Globus pallidus (tissue), 1 donor: ENCODE data around the gene CDRT4.
"Not testable (repeated sequence)": the region's sequence is repeated elsewhere in the genome, so short reads cannot be mapped to it uniquely, and the experiment has no call there.

Experiments used
- DNase-seq: peaks from one replicate; pipeline ENCODE4 v3.0.0-alpha.2; 2015; ENCODE audit warnings: low spot score

CDRT4 gene

DNA sequence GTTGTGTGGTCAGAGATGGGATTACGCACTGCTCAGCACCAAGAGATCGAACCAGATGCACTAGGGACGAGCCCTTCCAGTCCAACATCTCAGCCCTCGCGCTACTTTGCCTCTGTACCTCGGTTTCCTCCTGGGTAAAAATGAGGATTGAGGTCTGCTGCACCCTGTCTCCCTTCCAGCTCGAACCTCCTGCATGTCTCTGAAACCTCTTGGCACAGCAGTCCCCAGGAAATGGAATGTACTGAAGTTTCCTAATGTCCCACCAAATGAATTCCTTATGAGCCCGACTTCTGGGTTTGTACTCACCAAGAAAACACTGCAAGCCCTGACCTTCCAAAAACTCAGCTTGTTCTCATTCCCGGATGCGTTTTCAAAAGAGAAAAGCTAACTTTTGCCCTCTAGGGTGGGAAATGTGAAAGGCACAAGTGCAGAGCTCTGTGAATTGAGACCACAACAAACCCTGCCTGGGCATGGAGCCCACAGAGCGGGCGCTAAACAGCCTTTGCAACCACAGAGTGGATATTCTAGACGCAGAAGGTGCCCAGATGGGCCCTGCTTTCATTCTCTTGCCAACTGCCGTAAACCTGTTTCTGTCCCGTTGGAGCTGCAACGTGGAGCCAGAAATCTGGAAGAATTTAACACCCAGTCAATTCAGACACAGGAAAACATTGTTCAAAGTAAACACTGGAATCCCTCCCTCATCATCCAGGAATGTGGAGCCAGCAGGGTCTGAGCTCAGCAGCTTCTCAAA, 10.3 kb downstream of the CDRT4 start:
- peak; percentile 90 for DNase-seq

DNA sequence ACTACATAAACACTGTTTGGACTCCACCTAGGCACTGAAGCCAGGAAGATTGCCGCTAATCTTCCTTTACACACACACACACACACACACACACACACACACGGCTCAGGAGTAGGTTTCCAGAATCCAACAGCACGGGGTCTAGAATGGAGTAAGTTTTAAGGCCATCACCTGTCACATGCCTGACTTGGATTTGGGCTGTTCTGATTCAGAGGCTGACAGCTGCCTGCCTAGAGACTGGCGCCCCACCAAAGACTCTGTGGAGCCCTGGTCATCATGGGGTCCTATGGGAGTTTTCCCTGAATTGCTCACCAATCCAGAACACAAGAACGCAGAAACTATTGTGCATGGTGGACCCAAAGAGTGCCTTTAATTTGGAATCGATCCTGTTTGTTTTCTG, 10.9 kb downstream of the CDRT4 start:
- no peak for DNase-seq

DNA sequence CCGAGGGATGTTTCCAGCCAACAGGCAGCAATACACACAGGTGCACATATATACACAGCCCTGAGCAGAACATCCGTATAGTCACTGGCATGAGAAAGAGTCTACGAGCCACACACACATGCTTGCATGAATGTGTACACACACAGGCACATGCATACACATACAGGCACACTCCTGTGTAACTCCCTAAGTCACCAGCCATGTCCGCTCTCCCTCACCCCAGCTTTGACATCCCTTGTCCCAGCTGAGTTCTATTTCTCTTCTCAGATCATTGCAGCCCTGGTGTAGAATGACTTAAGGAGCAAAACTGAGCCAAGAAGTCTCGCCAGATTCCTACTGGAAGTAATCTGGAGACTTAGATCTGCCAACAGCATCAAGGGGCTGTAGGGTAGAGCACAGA, 13.1 kb downstream of the CDRT4 start:
- no peak for DNase-seq

DNA sequence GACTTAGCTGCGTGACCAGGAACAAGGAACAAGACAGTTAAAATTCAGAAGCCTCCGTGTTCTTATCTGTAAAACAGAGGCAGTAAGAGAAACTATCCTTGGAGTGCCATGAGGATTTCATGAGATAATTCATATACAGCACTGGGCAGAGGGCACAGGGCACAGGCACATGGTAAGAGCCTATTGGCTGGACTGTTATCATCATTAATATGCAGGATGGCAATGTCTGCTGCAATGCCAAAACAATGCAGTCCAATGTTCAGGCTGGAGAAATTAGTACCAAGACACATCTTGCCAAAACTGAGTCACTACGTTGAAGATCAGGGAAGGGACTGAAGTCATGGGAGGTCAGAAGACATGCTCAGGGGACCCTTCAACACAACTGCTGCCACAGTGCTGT, 13.6 kb downstream of the CDRT4 start:
- peak; percentile 93 for DNase-seq

DNA sequence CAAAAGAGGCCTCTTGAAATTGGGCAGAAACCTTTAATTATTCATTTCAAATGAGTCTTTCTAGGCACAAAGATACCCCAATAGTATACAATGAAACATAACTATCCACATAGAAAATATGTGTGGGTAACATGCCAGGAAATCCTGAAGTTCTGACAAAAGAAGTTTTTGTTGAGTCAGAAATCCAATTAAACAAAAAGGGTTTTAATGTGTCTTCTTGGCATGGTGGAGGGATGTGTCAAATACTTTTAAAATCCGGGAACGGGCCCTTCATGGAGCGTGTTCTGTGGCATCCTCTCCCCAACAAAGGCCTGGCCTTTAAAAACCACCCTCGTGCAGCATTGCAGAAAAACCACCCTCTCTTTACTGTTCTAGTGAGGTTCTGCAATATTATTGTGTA, 14.2 kb downstream of the CDRT4 start:
- peak; percentile 56 for DNase-seq

DNA sequence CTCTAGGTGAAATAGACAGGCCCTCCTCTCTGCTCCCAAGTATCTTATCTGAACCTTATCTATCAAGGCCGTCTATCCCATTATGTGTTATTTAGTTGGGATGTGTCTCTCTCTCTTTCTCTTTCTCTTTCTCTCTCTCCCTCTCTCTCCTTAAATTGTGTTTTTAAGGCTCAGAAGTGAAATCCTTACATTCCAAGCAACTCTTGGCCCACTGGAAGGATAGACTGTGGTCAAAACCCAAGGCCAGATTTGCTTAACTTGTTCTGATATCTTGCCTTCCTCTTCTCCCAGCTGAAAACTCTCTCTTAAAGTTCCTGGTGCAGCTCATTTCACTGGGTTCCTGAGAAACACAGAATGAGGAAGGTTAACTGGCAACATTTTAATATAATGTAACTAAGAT, 14.7 kb downstream of the CDRT4 start:
- DNase-seq = no peak

DNA sequence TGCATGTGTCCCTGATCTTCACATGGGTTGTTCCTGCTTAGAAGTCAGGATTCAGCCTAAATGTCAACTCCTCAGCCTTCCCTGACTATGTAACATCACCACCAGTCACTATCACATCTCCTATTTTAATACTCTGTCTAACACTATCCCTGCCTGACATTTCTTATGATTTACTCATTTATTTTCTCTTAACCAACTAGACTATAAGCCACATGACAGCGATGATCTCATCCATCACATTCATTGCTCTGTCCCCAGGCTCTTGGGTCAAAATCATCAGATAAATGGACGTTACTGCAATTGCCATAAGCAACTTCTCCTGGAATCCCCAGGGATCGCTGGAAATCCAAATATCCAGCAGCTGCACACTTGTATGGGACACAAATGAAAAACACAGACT, 15.7 kb downstream of the CDRT4 start:
- no peak for DNase-seq

DNA sequence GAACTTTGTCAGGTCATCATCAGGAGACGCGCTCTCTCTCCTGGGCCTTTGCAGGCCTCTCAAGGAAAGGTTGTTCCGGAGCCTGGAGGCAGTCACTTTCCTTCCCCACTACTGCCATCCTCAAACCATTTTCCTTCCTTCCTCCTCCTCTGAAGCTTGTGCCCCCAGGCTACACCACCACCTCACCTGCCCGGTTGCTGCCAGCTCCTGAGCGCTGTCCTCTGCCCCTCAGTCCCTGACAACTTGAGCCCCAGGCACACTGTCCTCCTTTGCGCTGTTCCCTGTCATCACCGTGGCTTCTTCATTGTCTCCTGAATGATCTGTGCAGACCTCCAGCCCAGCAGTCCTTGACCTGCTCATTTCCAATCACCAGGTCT, 18.9 kb downstream of the CDRT4 start:
- no peak for DNase-seq

DNA sequence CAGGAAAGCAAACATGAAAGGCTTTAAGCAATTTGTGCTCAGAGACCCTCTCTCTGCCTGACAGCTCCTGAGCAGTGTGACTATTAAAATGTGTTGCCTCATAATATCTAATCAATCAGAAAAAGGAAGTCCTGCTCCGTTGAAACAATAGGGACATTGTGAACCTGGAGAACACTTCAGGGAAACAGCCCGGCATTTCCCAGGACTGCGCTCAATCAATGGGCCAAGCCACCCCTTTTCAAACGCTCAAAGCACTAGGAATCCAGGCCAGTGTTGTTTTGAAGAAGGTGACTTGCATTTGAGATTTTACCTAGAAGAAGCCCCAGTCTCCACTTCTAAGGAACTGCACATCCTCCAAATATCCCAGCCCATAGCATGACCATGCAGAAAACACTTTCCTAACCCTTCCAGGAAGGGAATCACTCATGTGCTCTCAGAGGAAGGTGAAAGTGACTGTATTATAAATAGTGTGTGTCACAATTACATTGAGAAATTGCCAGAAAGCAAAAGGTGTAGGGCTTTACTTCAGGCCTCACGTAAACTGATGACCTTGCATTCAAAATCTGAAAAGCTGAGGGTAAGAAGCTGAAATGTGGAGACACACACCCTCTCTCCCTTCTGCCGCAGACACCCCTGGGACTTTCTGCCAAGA, 19.4 kb downstream of the CDRT4 start:
- no peak for DNase-seq

DNA sequence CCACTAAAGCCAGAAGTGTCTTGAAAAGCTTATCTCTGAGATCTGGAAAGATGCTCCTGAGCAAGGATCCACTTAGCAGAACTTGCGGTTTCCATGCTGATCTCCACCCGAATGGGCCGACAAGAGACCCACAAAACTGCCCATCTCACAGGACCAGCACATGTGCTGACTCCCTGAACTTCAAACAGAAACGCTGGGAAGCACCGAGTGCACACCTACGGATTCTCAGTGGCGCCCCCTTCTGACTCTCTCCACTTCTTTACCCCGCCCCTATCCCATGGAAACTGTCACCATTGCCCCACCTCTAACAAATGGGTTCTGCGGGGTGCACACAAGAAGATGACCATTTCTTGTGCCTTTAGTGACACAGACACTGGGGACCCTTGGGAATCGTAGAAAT, 21.4 kb downstream of the CDRT4 start:
- no peak for DNase-seq

DNA sequence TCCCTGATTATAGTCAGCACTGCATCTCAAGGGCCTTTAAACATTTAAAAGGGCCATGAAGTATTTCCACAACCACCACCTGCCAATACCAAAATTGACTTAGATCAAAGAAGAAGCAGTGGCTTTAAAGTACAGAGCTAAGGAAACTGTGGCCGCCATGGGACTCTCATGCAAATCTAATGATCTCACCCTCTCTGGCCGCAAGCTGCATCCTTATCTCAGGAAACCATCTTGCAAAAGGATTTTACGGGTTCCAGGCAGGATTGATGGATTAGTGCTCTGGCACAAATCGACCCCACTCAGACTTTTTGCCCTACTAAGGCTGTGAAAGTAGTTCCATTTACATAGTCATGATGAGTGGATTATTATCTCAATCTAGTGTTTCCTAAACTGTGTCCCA, 22.6 kb downstream of the CDRT4 start:
- no peak for DNase-seq

DNA sequence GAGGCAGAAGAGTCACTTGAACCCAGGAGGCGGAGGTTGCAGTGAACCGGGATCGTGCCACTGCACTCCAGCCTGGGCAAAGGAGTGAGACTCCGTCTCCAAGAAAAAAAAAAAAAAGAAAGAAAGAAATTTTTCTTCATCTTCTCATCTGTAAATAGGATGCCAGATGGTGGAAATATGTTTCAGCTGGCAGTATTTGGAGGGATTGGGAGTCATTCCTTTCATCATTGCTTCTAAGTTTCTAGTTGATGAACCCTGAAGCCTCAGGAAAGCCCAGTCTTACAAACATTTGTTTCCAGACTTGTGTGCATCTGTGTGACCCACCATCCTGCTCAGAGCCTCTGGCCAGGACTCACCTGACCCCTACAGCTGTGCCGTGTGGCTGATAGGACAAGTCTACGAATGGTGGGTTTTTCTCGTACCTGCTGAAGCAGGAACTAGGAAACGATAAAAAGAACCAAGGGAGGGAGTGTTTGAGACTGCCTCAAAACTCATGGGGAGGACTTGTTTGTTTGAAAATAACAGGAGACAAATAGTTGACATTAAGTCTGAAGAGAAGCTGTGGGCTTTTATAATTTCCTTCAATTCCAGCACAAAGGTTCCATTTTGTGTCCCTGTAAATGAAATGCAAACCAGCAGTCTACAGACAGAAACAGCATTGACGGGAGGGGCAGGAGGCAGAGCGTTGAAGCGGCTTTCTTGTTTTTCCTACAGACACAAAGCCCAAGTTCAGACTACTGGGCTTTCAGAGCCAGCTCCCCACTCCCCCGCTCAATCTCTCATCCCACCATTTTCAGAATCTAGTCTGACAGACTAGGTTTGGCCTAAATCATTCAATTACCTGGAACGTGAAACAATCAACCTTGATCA, 24.9 kb downstream of the CDRT4 start:
- peak; percentile 95 for DNase-seq

DNA sequence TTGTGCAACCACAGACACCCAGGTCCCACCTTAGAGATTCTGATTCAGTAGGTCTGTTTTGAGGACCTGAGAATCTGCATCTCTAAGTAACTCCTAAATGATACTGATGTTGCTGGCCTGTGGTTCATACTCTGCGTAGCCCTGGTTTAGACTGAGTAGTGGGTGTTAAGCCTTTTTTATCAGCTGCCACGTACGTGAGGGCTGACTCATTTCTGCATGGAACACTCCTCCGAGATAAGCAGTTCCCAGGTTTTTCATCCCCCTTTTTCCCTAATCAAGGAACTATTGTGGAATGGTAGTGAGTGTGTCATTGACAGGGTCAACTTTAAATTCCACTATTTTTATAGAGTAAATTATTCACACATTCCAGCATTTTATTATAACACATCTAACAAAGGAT, 26.1 kb downstream of the CDRT4 start:
- DNase-seq = no peak

DNA sequence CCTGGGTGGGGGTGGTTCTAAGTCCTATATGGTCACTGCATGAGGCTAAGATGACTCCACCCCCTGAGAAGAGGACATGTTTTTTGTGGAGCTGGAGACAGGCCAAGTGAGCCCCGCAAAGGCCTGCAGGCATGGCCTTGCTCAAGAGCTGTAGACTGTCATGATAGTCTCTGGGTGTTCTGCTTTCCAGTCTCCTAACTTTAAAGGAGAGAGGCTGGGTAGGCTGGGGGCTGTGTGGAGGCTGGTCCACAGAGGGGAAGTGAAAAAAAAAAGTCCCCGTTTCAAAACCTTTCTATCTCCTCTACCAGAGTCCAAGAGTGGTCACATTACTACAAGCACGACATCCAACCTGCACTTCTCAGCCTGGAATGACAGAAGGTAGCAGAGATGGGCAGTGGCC, 27.1 kb downstream of the CDRT4 start:
- no peak for DNase-seq

DNA sequence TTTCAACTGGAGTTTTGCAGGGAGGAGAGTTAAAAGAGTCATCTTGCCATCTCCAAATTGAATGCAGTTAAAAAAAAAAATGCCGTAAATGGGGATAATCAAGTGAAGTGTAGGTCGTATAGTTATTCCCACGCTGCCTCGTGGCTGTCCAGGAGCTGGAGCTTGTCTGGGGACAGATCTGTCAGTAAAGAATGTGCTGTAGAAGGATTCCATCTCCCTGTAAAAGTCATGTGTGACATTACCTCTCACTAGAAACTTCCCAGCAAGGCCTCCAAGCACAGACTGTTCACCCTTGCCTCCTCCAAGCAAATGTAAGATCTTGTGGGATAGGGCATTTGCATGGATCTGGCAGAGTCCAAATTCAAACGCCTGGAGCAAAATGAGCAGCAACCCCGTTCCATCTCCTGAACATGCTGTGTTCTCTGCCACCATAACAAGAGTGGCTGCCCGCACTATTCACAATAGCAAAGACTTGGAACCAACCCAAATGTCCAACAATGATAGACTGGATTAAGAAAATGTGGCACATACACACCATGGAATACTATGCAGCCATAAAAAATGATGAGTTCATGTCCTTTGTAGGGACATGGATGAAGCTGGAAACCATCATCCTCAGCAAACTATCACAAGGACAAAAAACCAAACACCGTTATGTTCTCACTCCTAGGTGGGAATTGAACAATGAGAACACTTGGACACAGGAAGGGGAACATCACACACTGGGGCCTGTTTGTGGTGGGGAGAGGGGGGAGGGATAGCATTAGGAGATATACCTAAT, 28.0 kb downstream of the CDRT4 start:
- DNase-seq = not testable (repeated sequence)

DNA sequence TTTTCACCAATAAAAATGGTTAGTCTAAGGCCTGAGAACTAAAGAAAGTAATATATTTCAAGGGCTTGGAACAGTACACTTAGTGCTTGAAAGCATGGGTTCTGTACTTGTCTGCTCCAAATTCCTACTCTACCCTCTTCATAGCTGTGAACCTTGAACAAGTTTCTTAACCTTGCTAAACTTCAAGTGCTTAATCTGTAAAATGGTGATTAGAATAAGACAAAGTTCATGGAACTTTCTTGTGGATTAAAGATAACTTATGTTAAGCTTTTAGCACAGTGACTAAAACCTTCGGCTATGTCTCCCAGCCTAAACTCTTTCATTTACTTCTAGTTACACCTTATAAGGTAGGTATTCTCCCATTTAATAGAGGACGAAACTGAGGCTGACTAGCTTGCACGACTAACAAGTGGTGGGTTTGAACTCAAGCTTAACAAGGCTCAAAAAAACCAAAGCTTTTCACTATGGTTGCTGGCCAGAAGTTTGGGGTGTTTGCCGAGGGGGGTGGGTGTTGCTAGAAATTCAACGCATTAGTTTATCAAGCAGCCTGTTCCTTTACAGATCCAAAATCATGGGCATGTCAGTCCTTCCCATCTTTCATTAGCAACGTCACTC, 28.8 kb downstream of the CDRT4 start:
- no peak for DNase-seq

DNA sequence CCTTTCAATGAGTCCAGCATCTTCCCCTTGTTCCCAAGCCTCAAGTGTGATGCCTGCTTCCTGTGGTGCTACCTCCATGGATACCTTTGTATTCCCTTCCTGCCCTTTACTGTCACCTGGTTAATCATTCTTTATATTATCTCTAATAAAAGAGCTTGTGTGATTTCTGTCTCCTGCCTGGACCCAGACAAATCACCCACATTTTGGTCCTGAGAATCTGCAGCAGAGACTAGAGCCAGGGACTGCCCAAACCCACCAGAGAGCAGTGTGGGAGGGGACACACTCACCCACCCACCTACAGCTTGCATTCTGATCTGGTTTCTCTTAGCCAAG, 30.2 kb downstream of the CDRT4 start:
- no peak for DNase-seq

DNA sequence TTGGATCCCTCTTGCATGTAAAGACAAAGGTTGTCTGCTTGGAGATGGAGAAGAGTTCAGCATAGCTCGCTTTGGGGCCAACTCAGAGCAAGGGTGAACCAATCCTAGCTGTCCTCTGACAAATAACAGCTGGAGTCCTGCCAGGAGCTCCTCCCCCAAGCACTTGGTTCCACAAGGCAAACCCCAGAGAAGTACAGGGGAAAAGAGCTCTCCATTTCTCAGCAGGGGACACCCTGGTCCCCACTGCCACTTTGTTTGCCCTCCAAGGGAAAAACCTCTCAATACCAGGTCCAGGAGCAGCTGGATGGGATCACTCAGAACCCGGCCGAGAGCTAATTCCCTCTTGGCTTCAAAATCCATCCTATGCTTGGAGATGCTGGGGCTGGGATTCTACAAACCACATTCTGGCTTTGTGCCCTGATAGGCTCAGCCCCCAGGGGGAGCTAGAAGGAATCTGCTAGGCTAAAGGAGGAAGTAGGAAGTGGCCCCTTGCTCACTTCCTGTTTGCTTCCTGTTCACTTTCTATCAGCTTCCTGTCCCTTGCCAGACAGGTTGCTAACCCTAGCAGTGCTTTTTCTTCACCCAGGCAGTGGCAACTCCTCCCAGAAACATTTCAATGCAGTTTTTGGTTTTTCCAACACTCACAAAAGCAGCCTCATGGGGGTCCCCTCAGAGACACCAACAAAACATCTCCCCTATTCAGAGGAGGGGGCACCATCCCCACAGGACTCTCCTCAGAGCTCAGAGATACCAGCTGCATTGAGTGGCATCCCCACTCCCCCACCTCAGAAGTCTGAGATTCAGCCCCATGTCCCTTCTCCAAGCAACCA, 30.7 kb downstream of the CDRT4 start:
- DNase-seq = peak; percentile 72

DNA sequence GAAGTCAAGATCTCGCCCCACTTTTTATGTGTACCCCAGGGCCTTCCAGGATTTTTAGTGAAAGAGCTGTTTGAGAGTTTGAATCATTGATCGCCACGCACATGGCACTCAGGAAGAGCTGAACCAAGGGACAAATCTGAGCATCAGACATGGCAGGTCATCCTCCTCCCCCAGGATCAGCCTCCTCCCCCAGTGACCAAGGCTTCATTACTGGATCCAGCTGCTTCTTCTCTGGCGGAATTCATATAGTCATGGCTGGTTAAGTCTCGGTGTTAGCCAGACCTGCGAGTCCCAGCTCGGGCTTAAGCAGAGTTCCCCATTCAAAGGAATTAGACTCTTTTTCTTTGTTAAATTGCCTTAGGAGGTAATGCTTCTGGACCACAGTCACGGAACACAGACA, 32.5 kb downstream of the CDRT4 start:
- DNase-seq = no peak

DNA sequence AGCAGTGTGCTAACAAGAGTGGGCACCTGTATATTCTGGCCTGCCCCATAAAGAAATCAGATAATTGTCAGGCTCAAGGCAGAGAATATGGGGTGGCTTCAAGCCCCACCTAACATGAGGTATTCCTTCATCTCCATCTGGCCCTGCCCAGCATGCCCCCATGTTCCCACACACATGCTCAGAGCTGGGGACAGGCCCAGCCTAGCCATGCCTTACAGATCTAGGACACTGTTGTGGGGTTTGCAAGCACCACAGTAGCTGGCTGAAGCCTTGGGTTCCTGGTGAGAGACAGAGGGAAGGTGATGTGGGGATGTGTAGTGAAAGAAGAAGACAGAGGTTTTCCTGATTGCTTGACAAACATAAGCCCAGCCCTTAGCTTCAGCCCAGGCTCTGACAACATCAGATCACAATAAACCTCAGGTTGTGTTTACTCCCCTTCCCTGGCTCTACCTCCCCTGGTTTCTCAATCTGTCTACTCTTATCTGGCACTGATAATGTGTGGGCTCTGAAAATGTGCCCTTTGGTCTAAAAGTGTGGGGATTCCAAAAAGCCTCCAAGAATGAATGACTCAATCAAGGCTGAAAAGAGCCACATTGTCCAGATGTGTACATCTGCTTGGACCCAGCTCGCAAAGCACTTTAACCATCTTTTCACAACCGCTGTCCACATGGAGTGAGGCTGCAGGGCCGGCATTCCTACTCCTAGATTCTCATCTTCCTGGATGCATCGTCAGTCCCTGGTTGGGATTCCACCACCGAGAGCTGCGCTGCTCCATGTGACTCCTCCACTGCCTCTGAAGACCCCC, 34.4 kb downstream of the CDRT4 start:
- DNase-seq = no peak
